HEK293 (cell line): Measurements from ENCODE around the gene PYROXD2.

Experiments used
- MEIS1 ChIP-seq: sonication (generic); formaldehyde crosslinking; IDR thresholded peaks from 2 replicates; pipeline ENCODE4 v1.8.1; 2022; ENCODE audit warnings: missing genetic modification reagents, mild to moderate bottlenecking, borderline replicate concordance
- ZNF274 ChIP-seq, 2 experiments: fragments of 200-500 bp in 1 of 2; fragments of 450-650 bp in 1 of 2; sonication (Bioruptor generic) in 1 of 2; formaldehyde crosslinking in 1 of 2; IDR thresholded peaks; 2 replicates each; pipeline versions ENCODE4 v1.5.1 to v1.6.1; 2014 to 2016; ENCODE audit warnings: borderline replicate concordance in 1 of 2, inconsistent platforms in 1 of 2, low read length in 1 of 2, missing biosample characterization in 1 of 2, missing genetic modification characterization in 1 of 2
- TF ChIP-seq, protein P1 (sequence below): fragments of 450-650 bp; formaldehyde crosslinking; IDR thresholded peaks from 2 replicates; pipeline ENCODE4 v1.5.1; 2016; ENCODE audit warnings: missing biosample characterization, missing genetic modification characterization

DNA sequence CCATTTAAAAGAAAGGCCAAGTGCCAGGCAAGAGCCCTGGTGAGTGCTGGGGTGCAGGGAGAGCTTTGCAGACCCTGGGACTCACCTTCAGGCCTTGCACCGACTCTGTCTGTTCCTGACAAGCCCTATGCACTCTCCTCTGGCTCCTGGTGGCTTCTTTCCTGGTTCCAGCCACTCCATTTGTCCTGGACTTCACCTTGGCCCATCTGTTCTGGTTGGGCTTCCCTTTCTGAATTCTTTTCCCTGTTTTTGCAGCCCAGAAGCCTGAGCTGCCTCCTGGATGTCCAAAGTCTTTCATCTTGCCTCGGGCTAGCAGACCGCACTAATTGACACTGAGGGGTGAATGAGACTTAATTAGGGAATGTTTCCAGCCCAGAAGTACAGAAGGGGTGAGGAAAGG is 60.5 kb downstream of the PYROXD2 start:
- TF ChIP-seq ZNF274 (IDR thresholded peaks at IDR 0.05; ENCODE audit: low read length) (no peak), ZNF274 (tag by site-specific recombination; IDR thresholded peaks at IDR 0.05; ENCODE audit: borderline replicate concordance) (no peak), MEIS1 (CRISPR knock-in tag) (no peak)
- TF ChIP-seq, protein P1, sequence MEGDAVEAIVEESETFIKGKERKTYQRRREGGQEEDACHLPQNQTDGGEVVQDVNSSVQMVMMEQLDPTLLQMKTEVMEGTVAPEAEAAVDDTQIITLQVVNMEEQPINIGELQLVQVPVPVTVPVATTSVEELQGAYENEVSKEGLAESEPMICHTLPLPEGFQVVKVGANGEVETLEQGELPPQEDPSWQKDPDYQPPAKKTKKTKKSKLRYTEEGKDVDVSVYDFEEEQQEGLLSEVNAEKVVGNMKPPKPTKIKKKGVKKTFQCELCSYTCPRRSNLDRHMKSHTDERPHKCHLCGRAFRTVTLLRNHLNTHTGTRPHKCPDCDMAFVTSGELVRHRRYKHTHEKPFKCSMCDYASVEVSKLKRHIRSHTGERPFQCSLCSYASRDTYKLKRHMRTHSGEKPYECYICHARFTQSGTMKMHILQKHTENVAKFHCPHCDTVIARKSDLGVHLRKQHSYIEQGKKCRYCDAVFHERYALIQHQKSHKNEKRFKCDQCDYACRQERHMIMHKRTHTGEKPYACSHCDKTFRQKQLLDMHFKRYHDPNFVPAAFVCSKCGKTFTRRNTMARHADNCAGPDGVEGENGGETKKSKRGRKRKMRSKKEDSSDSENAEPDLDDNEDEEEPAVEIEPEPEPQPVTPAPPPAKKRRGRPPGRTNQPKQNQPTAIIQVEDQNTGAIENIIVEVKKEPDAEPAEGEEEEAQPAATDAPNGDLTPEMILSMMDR (tag by site-specific recombination) = no peak
